CD8-positive, alpha-beta memory T cell (primary cell): ENCODE data around the gene SLC16A8. TPM values are rescaled to one million over a fixed set of nuclear protein-coding genes. Genes with fewer than 3 reads are reported as not detected.
"Not testable (repeated sequence)": the region's sequence is repeated elsewhere in the genome, so short reads cannot be mapped to it uniquely, and the experiment has no call there.

ENCODE experiments used
- CTCF ChIA-PET: fragments of 350-600 bp; sonication (Branson Sonifier 250); formaldehyde crosslinking; loops from one replicate; lab custom pipeline; 2021; ENCODE audit warnings: antibody characterized with exemption; lab: Charles Lee
- POLR2A ChIA-PET: fragments of 350-600 bp; sonication (Branson Sonifier 250); formaldehyde crosslinking; loops from one replicate; lab custom pipeline; 2021; ENCODE audit warnings: antibody characterized with exemption; lab: Charles Lee
- DNase-seq, 5 donors: peaks; one replicate each; pipeline versions ENCODE4 v3.0.0 to v3.0.0-alpha.2; 2020 to 2022; ENCODE audit warnings: mixed read lengths in 1 of 5
- H3K27ac ChIP-seq: one replicate; pipeline ENCODE4 v1.7.0; 2013; ENCODE audit warnings: low read depth, mild to moderate bottlenecking, low read length, moderate library complexity
- H3K27me3 ChIP-seq: 2 replicates; pipeline ENCODE4 v1.7.0; 2013; ENCODE audit warnings: low read length, mild to moderate bottlenecking; ENCODE audit not compliant: insufficient read depth, poor library complexity, severe bottlenecking
- H3K36me3 ChIP-seq: 2 replicates; pipeline ENCODE4 v1.7.0; 2013; ENCODE audit warnings: mild to moderate bottlenecking, low read length, moderate library complexity; ENCODE audit not compliant: insufficient read depth
- H3K4me1 ChIP-seq: 2 replicates; pipeline ENCODE4 v1.7.0; 2013; ENCODE audit warnings: mild to moderate bottlenecking, low read length, moderate library complexity; ENCODE audit not compliant: insufficient read depth
- H3K4me3 ChIP-seq: 2 replicates; pipeline ENCODE4 v1.7.0; 2013; ENCODE audit warnings: mild to moderate bottlenecking, low read length
- H3K9me3 ChIP-seq: 2 replicates; pipeline ENCODE4 v1.7.0; 2013; ENCODE audit warnings: mild to moderate bottlenecking, low read length
- H3K27ac Mint-ChIP-seq, 8 donors: one replicate each; pipeline ENCODE4 v1.8.0; 2020 to 2021; ENCODE audit warnings: mixed read lengths in 8 of 8, mild to moderate bottlenecking in 6 of 8, inconsistent platforms in 3 of 8, moderate library complexity in 3 of 8
- H3K27me3 Mint-ChIP-seq, 2 donors: one replicate each; pipeline ENCODE4 v1.8.0; 2020 to 2021; ENCODE audit warnings: mixed read lengths in 2 of 2, mild to moderate bottlenecking in 1 of 2, moderate library complexity in 1 of 2
- H3K36me3 Mint-ChIP-seq, 3 donors: one replicate each; pipeline ENCODE4 v1.8.0; 2020 to 2021; ENCODE audit warnings: mixed read lengths in 3 of 3, inconsistent platforms in 1 of 3, mild to moderate bottlenecking in 1 of 3
- H3K4me1 Mint-ChIP-seq, 3 donors: one replicate each; pipeline ENCODE4 v1.8.0; 2020 to 2021; ENCODE audit warnings: mixed read lengths in 3 of 3, inconsistent platforms in 1 of 3, mild to moderate bottlenecking in 1 of 3
- H3K4me3 Mint-ChIP-seq, 7 donors: one replicate each; pipeline ENCODE4 v1.8.0; 2020 to 2021; ENCODE audit warnings: mixed read lengths in 7 of 7, mild to moderate bottlenecking in 6 of 7, moderate library complexity in 4 of 7, inconsistent platforms in 2 of 7
- H3K9me3 Mint-ChIP-seq, 5 donors: one replicate each; pipeline ENCODE4 v1.8.0; 2020 to 2022; ENCODE audit warnings: mixed read lengths in 5 of 5, mild to moderate bottlenecking in 3 of 5, moderate library complexity in 2 of 5, inconsistent platforms in 1 of 5
- polyA plus RNA-seq: library from polyadenylated mRNA; unstranded; fragments of 300-500 nt; fragmentation: Illumina TruSeq; gene quantifications from one replicate; pipeline ENCODE4 v1.2.3, GENCODE V29; 2021
- total RNA-seq, 2 experiments: library from RNA; stranded (reverse); gene quantifications; one replicate each; pipeline ENCODE4 v1.2.3, GENCODE V29; 2021

SLC16A8 gene
- total and polyA plus RNA-seq, 3 experiments from 2014 or later = 0.35 TPM; not detected in 2

DNA sequence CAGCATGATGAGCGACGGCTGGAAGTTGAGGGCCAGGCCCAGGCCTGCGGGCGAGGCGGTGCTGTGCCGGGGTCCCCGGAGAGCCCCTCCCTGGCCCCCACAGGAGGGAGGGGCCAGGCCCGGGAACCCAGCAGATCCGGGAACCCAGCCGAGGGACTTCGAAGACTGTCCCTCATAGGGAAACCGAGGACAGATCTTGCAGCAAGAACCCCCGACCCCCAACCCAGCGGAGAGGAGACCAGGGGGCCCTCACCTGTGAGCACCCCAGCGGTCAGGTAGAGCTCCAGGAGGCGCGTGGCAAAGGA is 2.4 kb downstream of the SLC16A8 start:
- Mint-ChIP-seq H3K4me1 (peaks cover 0 to 11% (median 0%) of the 10 kb centered on the region in 3 donors), H3K27me3 (peaks cover 16 to 19% of the 10 kb centered on the region in 2 donors), H3K27ac (no peak overlapping the region), H3K36me3 (no peaks in the 10 kb centered on the region), H3K4me3 (no peak overlapping the region), H3K9me3 (no peaks in the 10 kb centered on the region)
- ChIA-PET POLR2A (no interaction called here), CTCF (no interaction called here)
- Histone ChIP-seq H3K4me3 (no peak overlapping the region), H3K9me3 (no peaks in the 10 kb centered on the region), H3K4me1 (peaks cover 15% of the 10 kb centered on the region), H3K27ac (no peak overlapping the region), H3K36me3 (no peaks in the 10 kb centered on the region), H3K27me3 (peaks cover 19% of the 10 kb centered on the region)
- DNase-seq = no peak

DNA sequence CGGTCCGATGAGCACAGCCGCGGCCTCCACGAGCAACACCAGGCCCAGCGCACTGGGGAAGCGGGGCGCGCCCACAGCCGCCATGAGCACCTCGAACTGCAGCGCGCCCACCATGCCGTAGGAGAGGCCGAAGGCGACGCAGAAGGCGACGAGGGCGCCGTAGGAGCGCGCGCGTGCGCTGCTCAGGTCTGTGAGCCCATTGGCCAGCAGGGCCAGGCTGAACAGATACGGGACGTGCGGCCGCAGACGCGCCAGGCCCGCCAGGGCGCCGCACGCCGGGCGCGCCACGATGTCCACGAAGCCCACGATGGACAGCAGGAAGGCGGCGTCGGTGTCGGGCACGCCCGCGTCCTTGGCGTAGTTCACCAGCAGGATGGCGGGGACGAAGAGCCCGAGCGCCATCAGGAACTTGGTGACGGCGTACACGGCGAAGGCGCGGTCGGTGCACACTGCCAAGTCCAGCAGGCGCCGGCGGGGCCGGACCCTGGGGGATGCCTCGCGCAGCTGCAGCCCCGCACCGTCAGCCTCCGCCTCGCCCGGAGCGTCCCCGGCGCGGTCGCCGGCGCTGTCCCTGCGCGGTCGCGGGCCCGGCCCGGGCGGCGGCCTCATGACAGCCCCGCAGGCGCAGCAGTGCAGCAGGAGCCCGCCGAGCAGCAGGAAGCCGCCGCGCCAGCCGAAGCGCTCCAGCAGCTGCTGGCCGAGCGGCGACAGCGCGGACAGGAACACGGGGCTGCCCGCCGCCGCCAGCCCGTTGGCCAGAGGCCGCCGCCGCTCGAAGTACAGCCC is 2.9 kb downstream of the SLC16A8 start:
- Mint-ChIP-seq H3K9me3 (no peaks in the 10 kb centered on the region), H3K4me3 (peak overlapping the region in 1 of 7 donors; percentile 34), H3K36me3 (no peaks in the 10 kb centered on the region), H3K4me1 (peaks cover 0 to 11% (median 0%) of the 10 kb centered on the region in 3 donors), H3K27ac (no peak overlapping the region), H3K27me3 (peaks cover 16 to 19% of the 10 kb centered on the region in 2 donors)
- H3K4me3 ChIP-seq = no peak overlapping the region
- H3K27me3 ChIP-seq = peaks cover 19% of the 10 kb centered on the region
- no peak overlapping the region for H3K27ac ChIP-seq
- peaks cover 15% of the 10 kb centered on the region for H3K4me1 ChIP-seq
- DNase-seq = no peak
- no peaks in the 10 kb centered on the region for H3K9me3 ChIP-seq
- ChIA-PET CTCF (no interaction called here), POLR2A (no interaction called here)
- no peaks in the 10 kb centered on the region for H3K36me3 ChIP-seq

DNA sequence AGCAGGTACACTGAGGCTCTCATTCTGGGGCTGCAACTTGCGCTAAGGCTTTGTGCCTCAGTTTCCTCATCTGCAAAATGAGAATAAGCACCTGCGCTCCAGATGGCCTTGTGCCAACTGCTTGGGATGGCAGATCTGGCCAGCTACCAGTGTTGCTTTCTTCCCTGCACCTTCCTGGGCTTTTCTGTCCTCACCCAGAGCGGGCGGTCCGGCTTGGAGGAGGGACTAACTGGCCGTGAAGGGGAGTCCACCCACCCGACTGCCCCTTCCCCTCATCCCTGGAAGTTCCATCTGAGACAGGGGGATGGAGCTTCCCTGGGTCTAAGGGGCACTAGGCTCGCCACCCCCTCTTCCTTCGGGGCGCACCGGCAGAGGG is 3.5 kb downstream of the SLC16A8 start:
- Histone ChIP-seq H3K4me3 (no peak overlapping the region), H3K27ac (no peak overlapping the region), H3K27me3 (peaks cover 19% of the 10 kb centered on the region), H3K36me3 (no peaks in the 10 kb centered on the region), H3K9me3 (no peaks in the 10 kb centered on the region), H3K4me1 (peaks cover 15% of the 10 kb centered on the region)
- DNase-seq = no peak
- peak overlapping the region in 1 of 7 donors; percentile 34 for H3K4me3 Mint-ChIP-seq
- H3K4me1 Mint-ChIP-seq = peaks cover 0 to 11% (median 0%) of the 10 kb centered on the region in 3 donors
- H3K27ac Mint-ChIP-seq = no peak overlapping the region
- H3K36me3 Mint-ChIP-seq = peaks cover 0 to 3% (median 0%) of the 10 kb centered on the region in 3 donors
- ChIA-PET CTCF (no interaction called here), POLR2A (no interaction called here)
- H3K27me3 Mint-ChIP-seq = peaks cover 16 to 19% of the 10 kb centered on the region in 2 donors
- no peaks in the 10 kb centered on the region for H3K9me3 Mint-ChIP-seq

DNA sequence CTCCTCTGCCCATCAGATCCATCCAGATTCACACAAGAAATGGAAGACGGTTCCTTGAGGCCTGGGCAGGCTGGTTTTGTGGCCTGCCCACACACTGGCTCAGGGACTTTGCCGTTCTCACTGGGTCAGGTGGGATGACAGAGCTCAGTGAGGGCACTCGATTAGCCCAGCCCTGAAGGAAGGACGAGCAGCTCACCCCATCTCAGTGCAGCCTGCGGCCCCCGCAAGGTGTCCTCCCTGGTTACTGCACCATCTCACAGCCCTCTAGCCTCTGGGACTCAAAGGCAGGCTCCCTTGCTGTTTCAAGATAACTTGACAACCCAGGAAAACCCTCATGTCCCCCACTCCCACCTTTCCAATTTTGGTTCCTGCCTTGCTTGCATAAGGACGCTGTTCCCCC is 4.2 kb downstream of the SLC16A8 start:
- no peak overlapping the region for H3K27ac Mint-ChIP-seq
- peaks cover 0 to 11% (median 0%) of the 10 kb centered on the region in 3 donors for H3K4me1 Mint-ChIP-seq
- Histone ChIP-seq H3K36me3 (no peaks in the 10 kb centered on the region), H3K4me3 (no peak overlapping the region), H3K4me1 (peaks cover 15% of the 10 kb centered on the region), H3K27me3 (peaks cover 19% of the 10 kb centered on the region), H3K9me3 (no peaks in the 10 kb centered on the region), H3K27ac (no peak overlapping the region)
- DNase-seq = no peak
- H3K4me3 Mint-ChIP-seq = peak overlapping the region in 3 of 7 donors; percentile 9 to 51 (median 38)
- no peaks in the 10 kb centered on the region for H3K9me3 Mint-ChIP-seq
- POLR2A ChIA-PET = no interaction called here
- peaks cover 16 to 19% of the 10 kb centered on the region in 2 donors for H3K27me3 Mint-ChIP-seq
- CTCF ChIA-PET = no interaction called here
- peaks cover 0 to 3% (median 0%) of the 10 kb centered on the region in 3 donors for H3K36me3 Mint-ChIP-seq

DNA sequence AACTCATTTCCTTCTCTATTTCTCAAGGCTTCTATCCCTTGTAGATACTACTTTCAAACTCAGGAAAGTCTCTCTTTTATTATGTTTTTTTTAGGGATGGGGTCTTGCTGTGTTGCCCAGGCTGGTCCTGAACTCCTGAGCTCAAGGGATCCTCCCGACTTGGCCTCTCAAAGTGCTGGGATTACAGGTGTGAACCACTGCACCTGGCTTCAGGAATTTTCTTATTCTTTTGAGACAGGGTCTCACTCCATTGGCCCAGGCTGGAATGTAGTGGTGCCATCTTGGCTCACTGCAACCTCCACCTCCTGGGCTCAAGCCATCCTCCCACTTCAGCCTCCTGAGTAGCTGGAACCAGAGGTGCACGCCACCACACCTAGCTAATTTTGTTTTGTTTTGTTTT is 4.8 kb downstream of the SLC16A8 start:
- H3K4me3 Mint-ChIP-seq, H3K36me3 ChIP-seq, H3K9me3 Mint-ChIP-seq, H3K9me3 ChIP-seq, H3K27ac Mint-ChIP-seq, CTCF ChIA-PET, DNase-seq, H3K27ac ChIP-seq, H3K4me3 ChIP-seq, POLR2A ChIA-PET, H3K36me3 Mint-ChIP-seq: not testable (repeated sequence)
- Histone ChIP-seq H3K27me3 (peaks cover 19% of the 10 kb centered on the region), H3K4me1 (peaks cover 15% of the 10 kb centered on the region)
- Mint-ChIP-seq H3K27me3 (peaks cover 16 to 19% of the 10 kb centered on the region in 2 donors), H3K4me1 (peaks cover 0 to 11% (median 0%) of the 10 kb centered on the region in 3 donors)

DNA sequence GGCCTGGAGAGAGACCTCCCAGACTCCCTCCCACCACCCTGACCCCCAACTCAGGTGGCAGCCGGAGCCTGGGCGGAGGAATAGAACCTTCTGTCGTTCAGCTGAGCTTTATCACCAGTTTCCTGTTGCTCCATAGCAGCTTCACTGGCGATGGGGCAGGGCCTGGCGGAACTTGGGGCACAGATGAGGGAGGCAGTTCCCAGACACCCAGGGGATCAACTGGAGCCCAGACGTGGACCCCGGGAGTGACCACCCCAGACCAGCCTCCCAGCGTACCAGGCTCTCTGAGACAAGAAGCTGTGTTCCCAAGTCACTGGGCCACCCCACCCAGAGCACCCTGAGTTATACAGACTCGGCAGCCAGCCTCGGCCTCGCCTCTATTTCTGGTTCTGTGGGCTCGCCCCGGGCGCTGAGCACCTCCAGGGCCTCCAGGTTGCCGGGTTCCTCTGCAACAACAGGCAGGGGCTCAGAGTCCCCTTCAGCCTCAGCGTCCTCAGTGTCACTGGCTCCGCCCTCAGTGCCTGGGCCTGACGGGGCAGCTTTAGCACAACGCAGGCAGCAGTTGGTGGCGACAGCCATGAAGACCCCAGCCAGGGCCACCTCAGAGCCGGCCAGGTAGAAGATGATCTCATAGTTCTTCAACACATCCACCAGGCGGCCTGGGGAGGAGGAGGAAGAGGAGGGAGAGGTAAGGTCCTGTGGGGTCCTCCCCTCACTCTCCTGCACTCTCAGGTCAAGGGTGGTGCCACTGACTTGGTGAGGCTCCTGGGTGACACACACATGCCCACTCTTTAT is 5.7 kb downstream of the SLC16A8 start:
- Mint-ChIP-seq H3K36me3 (peaks cover 0 to 14% (median 1%) of the 10 kb centered on the region in 3 donors), H3K4me1 (peaks cover 0 to 10% (median 0%) of the 10 kb centered on the region in 3 donors), H3K27me3 (peaks cover 12 to 16% of the 10 kb centered on the region in 2 donors), H3K4me3 (no peak overlapping the region), H3K27ac (no peak overlapping the region), H3K9me3 (no peaks in the 10 kb centered on the region)
- Histone ChIP-seq H3K36me3 (no peaks in the 10 kb centered on the region), H3K4me3 (no peak overlapping the region), H3K4me1 (peaks cover 15% of the 10 kb centered on the region), H3K9me3 (no peaks in the 10 kb centered on the region), H3K27ac (no peak overlapping the region), H3K27me3 (peaks cover 17% of the 10 kb centered on the region)
- DNase-seq = no peak
- ChIA-PET POLR2A (no interaction called here), CTCF (no interaction called here)

DNA sequence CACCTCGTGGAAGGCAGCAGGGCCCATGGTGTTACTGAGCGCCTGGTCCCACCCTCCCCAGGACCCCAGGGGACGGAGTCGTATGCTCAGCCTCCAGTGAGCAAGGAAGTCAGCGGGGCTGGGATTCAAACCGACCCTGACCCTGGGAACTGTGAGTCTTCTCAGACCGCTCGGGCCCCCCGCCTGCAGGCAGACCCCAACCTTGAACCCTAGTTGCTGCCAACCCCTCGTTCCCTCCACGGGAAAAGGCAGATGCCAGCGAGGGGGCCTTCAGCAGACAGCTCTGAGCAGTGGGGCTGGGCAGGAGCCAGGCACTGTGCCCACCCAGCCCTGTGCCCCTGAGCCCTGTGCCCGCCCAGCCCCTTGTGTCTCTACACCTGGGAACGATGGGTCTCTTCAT is 6.4 kb downstream of the SLC16A8 start:
- H3K27me3 ChIP-seq = peaks cover 11% of the 10 kb centered on the region
- CTCF ChIA-PET = no interaction called here
- Mint-ChIP-seq H3K36me3 (peaks cover 0 to 20% (median 3%) of the 10 kb centered on the region in 3 donors), H3K27ac (no peak overlapping the region), H3K27me3 (peaks cover 7 to 11% of the 10 kb centered on the region in 2 donors), H3K4me1 (peaks cover 0 to 8% (median 0%) of the 10 kb centered on the region in 3 donors), H3K9me3 (no peaks in the 10 kb centered on the region), H3K4me3 (no peak overlapping the region)
- H3K4me3 ChIP-seq = no peak overlapping the region
- POLR2A ChIA-PET = no interaction called here
- peaks cover 4% of the 10 kb centered on the region for H3K36me3 ChIP-seq
- no peaks in the 10 kb centered on the region for H3K9me3 ChIP-seq
- peaks cover 11% of the 10 kb centered on the region for H3K4me1 ChIP-seq
- no peak overlapping the region for H3K27ac ChIP-seq
- DNase-seq = no peak

DNA sequence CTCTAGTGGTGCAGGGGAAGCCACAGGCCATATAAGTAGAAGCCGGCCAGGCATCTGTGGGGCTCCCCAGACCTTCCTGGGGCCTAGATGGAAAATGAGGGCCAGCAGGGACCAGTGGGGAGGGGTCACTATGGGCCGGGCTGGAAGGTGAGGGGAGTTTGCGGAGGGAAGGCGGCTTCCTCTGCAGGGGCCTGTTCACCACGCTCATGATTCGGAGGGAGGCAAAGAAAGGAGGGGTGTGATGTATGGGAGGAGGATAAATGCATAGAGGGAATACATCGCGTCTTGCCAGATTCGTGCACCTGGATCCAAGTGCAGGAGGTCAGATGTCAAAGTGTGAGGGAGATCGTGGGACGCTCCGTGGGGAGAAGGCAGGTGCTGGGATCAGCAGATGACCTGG is 6.9 kb downstream of the SLC16A8 start:
- CTCF ChIA-PET = no interaction called here
- H3K4me1 ChIP-seq = peaks cover 6% of the 10 kb centered on the region
- Mint-ChIP-seq H3K27ac (no peak overlapping the region), H3K27me3 (peaks cover 6 to 11% of the 10 kb centered on the region in 2 donors), H3K9me3 (no peaks in the 10 kb centered on the region), H3K4me1 (peaks cover 0 to 8% (median 0%) of the 10 kb centered on the region in 3 donors), H3K36me3 (peaks cover 0 to 25% (median 3%) of the 10 kb centered on the region in 3 donors), H3K4me3 (no peak overlapping the region)
- POLR2A ChIA-PET = no interaction called here
- H3K9me3 ChIP-seq = no peaks in the 10 kb centered on the region
- peaks cover 6% of the 10 kb centered on the region for H3K27me3 ChIP-seq
- no peak for DNase-seq
- H3K27ac ChIP-seq = no peak overlapping the region
- no peak overlapping the region for H3K4me3 ChIP-seq
- peaks cover 5% of the 10 kb centered on the region for H3K36me3 ChIP-seq
